Right lobe of liver (tissue), 6 donors: ENCODE results near the gene CALHM5. TPM values are rescaled to one million over a fixed set of nuclear protein-coding genes. Genes with fewer than 3 reads are reported as not detected.

ENCODE experiments used
- ATAC-seq, 4 donors: fragments of 200-7000 bp; cut with Tn5 transposase; one replicate each; pipeline ENCODE4 v1.9.1; 2020; ENCODE audit warnings: mild to moderate bottlenecking in 4 of 4, moderate library complexity in 4 of 4
- DNase-seq, 3 donors: peaks; one replicate each; pipeline ENCODE4 v3.0.0-alpha.2; 2020
- H3K27ac ChIP-seq, 3 donors: fragments of 200-600 bp; one replicate each; pipeline ENCODE4 v1.8.0; 2022
- H3K27me3 ChIP-seq, 2 donors: fragments of 200-600 bp; one replicate each; pipeline ENCODE4 v1.8.0; 2022
- H3K36me3 ChIP-seq, 4 donors: fragments of 200-600 bp; sonication (generic) in 1 of 4; one replicate each; pipeline versions ENCODE4 v1.5.1 to v1.8.0; 2017 to 2022; ENCODE audit warnings: control low read depth in 1 of 4
- H3K4me1 ChIP-seq, 4 donors: fragments of 200-600 bp; sonication (generic) in 1 of 4; one replicate each; pipeline versions ENCODE4 v1.5.1 to v1.8.0; 2017 to 2022; ENCODE audit warnings: control low read depth in 1 of 4
- H3K4me3 ChIP-seq, 3 donors: fragments of 200-600 bp; one replicate each; pipeline ENCODE4 v1.8.0; 2022
- H3K9me3 ChIP-seq, 4 donors: fragments of 200-600 bp; sonication (generic) in 1 of 4; one replicate each; pipeline versions ENCODE4 v1.5.1 to v1.8.0; 2017 to 2022; ENCODE audit warnings: control low read depth in 1 of 4
- POLR2A ChIP-seq: fragments of 450-650 bp; IDR thresholded peaks from one replicate; pipeline ENCODE4 v1.6.1; 2017; ENCODE audit warnings: antibody characterized with exemption, mild to moderate bottlenecking
- WGBS: methylation state at CpG from one replicate; pipeline ENCODE4 v1.1.6; 2018; ENCODE audit warnings: low coverage, low lambda C conversion rate; ENCODE audit not compliant: insufficient coverage; ENCODE audit errors: missing lambda C conversion rate; 5-methylcytosine and 5-hydroxymethylcytosine counted together
- intact Hi-C, 2 donors: fragments of 100-400 bp; cut with DNase I; formaldehyde crosslinking; loops; one replicate each; pipeline versions ENCODE4 v1.11.2 to v1.14.1; 2022
- total RNA-seq, 6 experiments: library from RNA; depleted of rRNA in 2 of 6; stranded (reverse); fragments of >200 nt in 2 of 6; fragmentation: NEBNext Ultra II Directional in 3 of 6; extraction: Animal tissue kit (Norgen Biotek cat#: 25700) in 3 of 6; gene quantifications; one replicate each; pipeline versions ENCODE4 v1.1.0 to v1.2.4, GENCODE V29; 2016 to 2023
- TF ChIP-seq, protein P1 (sequence below), 4 donors: fragments of 200-600 bp in 3 of 4; fragments of 450-650 bp in 1 of 4; IDR thresholded peaks; one replicate each; pipeline versions ENCODE4 v1.5.1 to v1.8.0; 2016 to 2022; ENCODE audit warnings: antibody characterized with exemption in 4 of 4, mild to moderate bottlenecking in 2 of 4
- donor health status: DM: no; HTN: yes; CAD: no.
- donor health status: DM: no; HTN: no; CAD: no.
- donor health status: DM: no; HTN: no; CAD: no.
- donor health status: DM: no; HTN: yes; CAD: no.
- donor health status: DM: no; HTN: yes; CAD: no.

Gene CALHM5
- total RNA-seq, 6 experiments from 2014 or later = 0.06 to 0.49 (median 0.18) TPM

GRCh38 chr6:116467096-116467495, 44.3 kb upstream of the CALHM5 start:
- DNase-seq (no peak), ATAC-seq (peak in 1 of 4 donors; percentile 18)
- TF ChIP-seq, protein P1, sequence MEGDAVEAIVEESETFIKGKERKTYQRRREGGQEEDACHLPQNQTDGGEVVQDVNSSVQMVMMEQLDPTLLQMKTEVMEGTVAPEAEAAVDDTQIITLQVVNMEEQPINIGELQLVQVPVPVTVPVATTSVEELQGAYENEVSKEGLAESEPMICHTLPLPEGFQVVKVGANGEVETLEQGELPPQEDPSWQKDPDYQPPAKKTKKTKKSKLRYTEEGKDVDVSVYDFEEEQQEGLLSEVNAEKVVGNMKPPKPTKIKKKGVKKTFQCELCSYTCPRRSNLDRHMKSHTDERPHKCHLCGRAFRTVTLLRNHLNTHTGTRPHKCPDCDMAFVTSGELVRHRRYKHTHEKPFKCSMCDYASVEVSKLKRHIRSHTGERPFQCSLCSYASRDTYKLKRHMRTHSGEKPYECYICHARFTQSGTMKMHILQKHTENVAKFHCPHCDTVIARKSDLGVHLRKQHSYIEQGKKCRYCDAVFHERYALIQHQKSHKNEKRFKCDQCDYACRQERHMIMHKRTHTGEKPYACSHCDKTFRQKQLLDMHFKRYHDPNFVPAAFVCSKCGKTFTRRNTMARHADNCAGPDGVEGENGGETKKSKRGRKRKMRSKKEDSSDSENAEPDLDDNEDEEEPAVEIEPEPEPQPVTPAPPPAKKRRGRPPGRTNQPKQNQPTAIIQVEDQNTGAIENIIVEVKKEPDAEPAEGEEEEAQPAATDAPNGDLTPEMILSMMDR (IDR thresholded peaks at IDR 0.05) = no peak
- TF ChIP-seq POLR2A = no peak
- Histone ChIP-seq H3K4me1 (peaks cover 0 to 4% (median 1%) of the 10 kb centered on the region in 4 donors), H3K36me3 (no peaks in the 10 kb centered on the region), H3K27me3 (no peaks in the 10 kb centered on the region), H3K9me3 (no peaks in the 10 kb centered on the region), H3K27ac (no peak overlapping the region), H3K4me3 (no peak overlapping the region)
- intact Hi-C loops = no loop called here
- WGBS = 100% methylated on average over 1 of the region's 1 CpG

- TF ChIP-seq POLR2A = no peak
- TF ChIP-seq, protein P1 (IDR thresholded peaks at IDR 0.05) = no peak
- H3K4me1 ChIP-seq = peaks cover 0 to under 1% (median 0%) of the 10 kb centered on the region in 4 donors
- DNase-seq (no peak), ATAC-seq (no peak)
- no peaks in the 10 kb centered on the region for H3K27me3 ChIP-seq
- H3K36me3 ChIP-seq = no peaks in the 10 kb centered on the region
- H3K4me3 ChIP-seq = no peak overlapping the region
- intact Hi-C loops = no loop called here
- H3K27ac ChIP-seq = no peak overlapping the region
- no peaks in the 10 kb centered on the region for H3K9me3 ChIP-seq
Observed at GRCh38 chr6:116467514-116467913, 43.9 kb upstream of the CALHM5 start.

GRCh38 chr6:116468293-116468692, 43.1 kb upstream of the CALHM5 start:
- Histone ChIP-seq H3K4me1 (no peaks in the 10 kb centered on the region), H3K9me3 (no peaks in the 10 kb centered on the region), H3K27ac (no peak overlapping the region), H3K27me3 (no peaks in the 10 kb centered on the region), H3K36me3 (no peaks in the 10 kb centered on the region), H3K4me3 (no peak overlapping the region)
- DNase-seq (no peak), ATAC-seq (no peak)
- intact Hi-C loops = no loop called here
- WGBS = 31% methylated on average over 1 of the region's 1 CpG
- no peak for TF ChIP-seq POLR2A
- TF ChIP-seq, protein P1 (IDR thresholded peaks at IDR 0.05) = no peak

GRCh38 chr6:116471531-116471930, 39.9 kb upstream of the CALHM5 start:
- TF ChIP-seq, protein P1 (IDR thresholded peaks at IDR 0.05) = no peak
- TF ChIP-seq POLR2A = no peak
- intact Hi-C loops = no loop called here
- Histone ChIP-seq H3K27me3 (no peaks in the 10 kb centered on the region), H3K4me1 (no peaks in the 10 kb centered on the region), H3K9me3 (no peaks in the 10 kb centered on the region), H3K36me3 (no peaks in the 10 kb centered on the region), H3K4me3 (no peak overlapping the region), H3K27ac (no peak overlapping the region)
- no peak for ATAC-seq
- no peak for DNase-seq
- WGBS = 62% methylated on average over 1 of the region's 1 CpG

- Histone ChIP-seq H3K4me3 (no peak overlapping the region), H3K36me3 (no peaks in the 10 kb centered on the region), H3K27me3 (no peaks in the 10 kb centered on the region), H3K9me3 (no peaks in the 10 kb centered on the region), H3K27ac (no peak overlapping the region), H3K4me1 (no peaks in the 10 kb centered on the region)
- no peak for TF ChIP-seq POLR2A
- TF ChIP-seq, protein P1 (IDR thresholded peaks at IDR 0.05) = no peak
- intact Hi-C loops = no loop called here
- WGBS = 72% methylated on average over 3 of the region's 3 CpGs
- no peak for DNase-seq
- ATAC-seq = no peak
Observed at GRCh38 chr6:116472706-116473105, 38.7 kb upstream of the CALHM5 start.
